Neural progenitor cell (in vitro differentiated cells): Measurements from ENCODE around the gene PPP1R16B. TPM values are rescaled to one million over a fixed set of nuclear protein-coding genes. Genes with fewer than 3 reads are reported as not detected.

Experiments used
- DNase-seq: peaks from one replicate; pipeline ENCODE4 v3.0.0-alpha.2; 2016; ENCODE audit warnings: low spot score
- H2AFZ ChIP-seq: fragments of 200-600 bp; sonication (generic); replicated peaks from 2 replicates; pipeline ENCODE4 v1.6.1; 2016; ENCODE audit warnings: antibody characterized with exemption
- H3F3A ChIP-seq: fragments of 200-600 bp; sonication (generic); 2 replicates; pipeline ENCODE4 v1.6.1; 2016; ENCODE audit warnings: antibody characterized with exemption, low read depth
- H3K27ac ChIP-seq: fragments of 200-600 bp; sonication (generic); 2 replicates; pipeline ENCODE4 v1.5.1; 2016; ENCODE audit warnings: mild to moderate bottlenecking
- H3K27me3 ChIP-seq: fragments of 200-600 bp; sonication (generic); 2 replicates; pipeline ENCODE4 v1.6.1; 2016; ENCODE audit warnings: mild to moderate bottlenecking, moderate library complexity
- H3K36me3 ChIP-seq: fragments of 200-600 bp; sonication (generic); 2 replicates; pipeline ENCODE4 v1.5.1; 2016
- H3K4me1 ChIP-seq: fragments of 200-600 bp; sonication (generic); 2 replicates; pipeline ENCODE4 v1.6.1; 2016; ENCODE audit warnings: mixed run types
- H3K4me2 ChIP-seq: fragments of 200-600 bp; sonication (generic); 2 replicates; pipeline ENCODE4 v1.6.1; 2016
- H3K4me3 ChIP-seq: fragments of 200-600 bp; sonication (generic); 2 replicates; pipeline ENCODE4 v1.5.1; 2016
- H3K79me2 ChIP-seq: fragments of 200-600 bp; sonication (generic); 2 replicates; pipeline ENCODE4 v1.6.1; 2016; ENCODE audit warnings: low read depth
- H3K9ac ChIP-seq: fragments of 200-600 bp; sonication (generic); 2 replicates; pipeline ENCODE4 v1.6.1; 2016
- H3K9me3 ChIP-seq: fragments of 200-600 bp; sonication (generic); 2 replicates; pipeline ENCODE4 v1.5.1; 2016; ENCODE audit warnings: low read depth
- H4K20me1 ChIP-seq: fragments of 200-600 bp; sonication (generic); 2 replicates; pipeline ENCODE4 v1.6.1; 2016; ENCODE audit warnings: low read depth
- H3K27ac Mint-ChIP-seq: 3 replicates; pipeline ENCODE4 v1.8.0; 2021; ENCODE audit warnings: mixed read lengths
- H3K27me3 Mint-ChIP-seq: 2 replicates; pipeline ENCODE4 v1.8.0; 2022; ENCODE audit warnings: low read depth, mild to moderate bottlenecking, inconsistent platforms, moderate library complexity, mixed read lengths; ENCODE audit not compliant: insufficient read depth
- H3K36me3 Mint-ChIP-seq: 3 replicates; pipeline ENCODE4 v1.8.0; 2021; ENCODE audit warnings: mixed read lengths
- H3K4me1 Mint-ChIP-seq: 3 replicates; pipeline ENCODE4 v1.8.0; 2021; ENCODE audit warnings: mixed read lengths
- H3K4me3 Mint-ChIP-seq: 3 replicates; pipeline ENCODE4 v1.8.0; 2021; ENCODE audit warnings: mild to moderate bottlenecking, moderate library complexity, mixed read lengths
- H3K9me3 Mint-ChIP-seq: 3 replicates; pipeline ENCODE4 v1.8.0; 2020; ENCODE audit warnings: mixed read lengths
- EZH2 ChIP-seq: fragments of 200-600 bp; sonication (generic); IDR thresholded peaks from 2 replicates; pipeline ENCODE4 v1.6.1; 2017; ENCODE audit warnings: antibody characterized with exemption, mild to moderate bottlenecking, moderate library complexity
- EZH2phosphoT487 ChIP-seq: fragments of 200-600 bp; sonication (generic); IDR thresholded peaks from 2 replicates; pipeline ENCODE4 v1.6.1; 2017; ENCODE audit warnings: antibody characterized with exemption
- total RNA-seq: library from RNA; depleted of rRNA; stranded (reverse); fragments of >200 nt; gene quantifications from 2 replicates; pipeline ENCODE4 v1.2.3, GENCODE V29; 2015; ENCODE audit warnings: low replicate concordance
- TF ChIP-seq, protein P1 (sequence below): fragments of 200-600 bp; sonication (generic); IDR thresholded peaks from 2 replicates; pipeline ENCODE4 v1.5.1; 2017; ENCODE audit warnings: antibody characterized with exemption, mild to moderate bottlenecking

PPP1R16B gene
- total RNA-seq, 1 donor from 2014 or later, result 0.95 TPM

DNA sequence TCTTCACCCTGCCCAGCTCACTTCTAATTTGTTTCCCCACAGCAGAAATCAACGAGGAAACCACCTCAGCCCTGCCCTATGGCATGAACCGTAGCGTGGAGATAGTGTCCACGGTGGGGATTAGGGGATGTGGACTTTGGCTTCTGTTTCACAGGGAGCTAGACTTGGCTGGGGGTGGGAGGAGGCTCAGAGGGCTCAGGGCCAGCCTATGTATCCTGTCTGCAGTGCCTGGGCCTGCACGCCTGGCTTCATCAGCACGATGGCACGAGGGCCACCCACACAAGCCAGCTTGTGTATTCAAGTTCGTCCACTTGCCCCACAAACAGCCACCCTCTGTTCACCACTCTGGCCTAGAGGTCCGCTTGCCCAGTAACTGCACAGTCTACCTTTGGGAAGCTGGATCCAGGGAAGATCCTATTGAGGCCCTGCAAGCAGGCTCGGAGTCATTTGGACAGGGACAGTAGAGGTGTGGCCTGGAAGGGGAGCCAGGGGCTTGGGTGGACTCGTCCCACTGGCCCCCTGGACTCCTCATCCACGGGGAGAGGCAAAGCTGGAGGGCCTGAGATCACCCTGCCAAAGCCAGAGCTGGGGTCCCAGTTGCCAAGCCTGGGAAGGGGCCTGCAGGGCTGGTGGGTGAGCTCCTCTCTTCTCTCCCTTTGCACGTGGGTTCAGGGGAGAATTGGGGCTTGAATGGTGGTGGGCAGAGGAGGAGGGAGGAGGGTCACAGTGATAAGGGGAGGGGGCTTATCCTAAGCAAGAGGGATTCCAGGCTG, 82.7 kb downstream of the PPP1R16B start:
- no peak overlapping the region for H3K4me2 ChIP-seq
- Mint-ChIP-seq H3K27me3 (peaks cover 2% of the 10 kb centered on the region), H3K36me3 (no peaks in the 10 kb centered on the region), H3K9me3 (no peaks in the 10 kb centered on the region), H3K4me3 (no peak overlapping the region), H3K4me1 (peaks cover 2% of the 10 kb centered on the region), H3K27ac (no peak overlapping the region)
- no peaks in the 10 kb centered on the region for H3K27me3 ChIP-seq
- H3K9me3 ChIP-seq, result no peaks in the 10 kb centered on the region
- H3K4me3 ChIP-seq, result no peak overlapping the region
- H3F3A ChIP-seq, result no peaks in the 10 kb centered on the region
- no peaks in the 10 kb centered on the region for H3K79me2 ChIP-seq
- H3K36me3 ChIP-seq, result no peaks in the 10 kb centered on the region
- DNase-seq, result no peak
- H2AFZ ChIP-seq, result no peak overlapping the region
- H4K20me1 ChIP-seq, result peaks cover 5% of the 10 kb centered on the region
- H3K27ac ChIP-seq, result no peak overlapping the region
- TF ChIP-seq, protein P1, sequence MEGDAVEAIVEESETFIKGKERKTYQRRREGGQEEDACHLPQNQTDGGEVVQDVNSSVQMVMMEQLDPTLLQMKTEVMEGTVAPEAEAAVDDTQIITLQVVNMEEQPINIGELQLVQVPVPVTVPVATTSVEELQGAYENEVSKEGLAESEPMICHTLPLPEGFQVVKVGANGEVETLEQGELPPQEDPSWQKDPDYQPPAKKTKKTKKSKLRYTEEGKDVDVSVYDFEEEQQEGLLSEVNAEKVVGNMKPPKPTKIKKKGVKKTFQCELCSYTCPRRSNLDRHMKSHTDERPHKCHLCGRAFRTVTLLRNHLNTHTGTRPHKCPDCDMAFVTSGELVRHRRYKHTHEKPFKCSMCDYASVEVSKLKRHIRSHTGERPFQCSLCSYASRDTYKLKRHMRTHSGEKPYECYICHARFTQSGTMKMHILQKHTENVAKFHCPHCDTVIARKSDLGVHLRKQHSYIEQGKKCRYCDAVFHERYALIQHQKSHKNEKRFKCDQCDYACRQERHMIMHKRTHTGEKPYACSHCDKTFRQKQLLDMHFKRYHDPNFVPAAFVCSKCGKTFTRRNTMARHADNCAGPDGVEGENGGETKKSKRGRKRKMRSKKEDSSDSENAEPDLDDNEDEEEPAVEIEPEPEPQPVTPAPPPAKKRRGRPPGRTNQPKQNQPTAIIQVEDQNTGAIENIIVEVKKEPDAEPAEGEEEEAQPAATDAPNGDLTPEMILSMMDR, result no peak
- no peak for TF ChIP-seq EZH2phosphoT487
- no peak for TF ChIP-seq EZH2
- H3K4me1 ChIP-seq, result no peaks in the 10 kb centered on the region
- H3K9ac ChIP-seq, result no peak overlapping the region

DNA sequence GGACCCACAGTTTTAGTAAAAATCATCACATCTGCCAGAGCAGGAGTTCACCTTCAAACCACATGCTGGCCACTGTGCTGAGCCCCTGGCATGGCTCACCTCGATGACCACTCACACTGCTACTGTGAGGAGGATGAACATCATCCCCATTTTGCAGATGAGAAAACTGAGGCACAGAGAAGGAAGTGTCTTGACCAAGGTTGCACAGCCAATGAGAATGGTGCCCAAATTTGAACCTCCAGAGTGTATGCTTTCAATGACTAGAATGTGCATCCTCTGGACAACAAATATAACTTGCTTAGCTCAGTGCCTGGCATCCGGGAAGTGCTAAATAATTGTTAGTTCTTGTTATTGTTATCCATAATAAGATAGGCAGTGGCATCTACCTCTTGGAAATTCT, 83.6 kb downstream of the PPP1R16B start:
- Histone ChIP-seq H3K9ac (no peak overlapping the region), H3K36me3 (no peaks in the 10 kb centered on the region), H3K79me2 (no peaks in the 10 kb centered on the region), H3K4me1 (no peaks in the 10 kb centered on the region), H3K27ac (no peak overlapping the region), H3K9me3 (no peaks in the 10 kb centered on the region), H3K27me3 (peaks cover 2% of the 10 kb centered on the region), H2AFZ (no peak overlapping the region), H3K4me2 (no peak overlapping the region), H3F3A (no peaks in the 10 kb centered on the region), H4K20me1 (no peaks in the 10 kb centered on the region), H3K4me3 (no peak overlapping the region)
- Mint-ChIP-seq H3K27me3 (peaks cover 2% of the 10 kb centered on the region), H3K36me3 (no peaks in the 10 kb centered on the region), H3K27ac (no peak overlapping the region), H3K4me3 (no peak overlapping the region), H3K4me1 (peaks cover 3% of the 10 kb centered on the region), H3K9me3 (no peaks in the 10 kb centered on the region)
- TF ChIP-seq, protein P1, result no peak
- no peak for TF ChIP-seq EZH2
- no peak for TF ChIP-seq EZH2phosphoT487
- no peak for DNase-seq

DNA sequence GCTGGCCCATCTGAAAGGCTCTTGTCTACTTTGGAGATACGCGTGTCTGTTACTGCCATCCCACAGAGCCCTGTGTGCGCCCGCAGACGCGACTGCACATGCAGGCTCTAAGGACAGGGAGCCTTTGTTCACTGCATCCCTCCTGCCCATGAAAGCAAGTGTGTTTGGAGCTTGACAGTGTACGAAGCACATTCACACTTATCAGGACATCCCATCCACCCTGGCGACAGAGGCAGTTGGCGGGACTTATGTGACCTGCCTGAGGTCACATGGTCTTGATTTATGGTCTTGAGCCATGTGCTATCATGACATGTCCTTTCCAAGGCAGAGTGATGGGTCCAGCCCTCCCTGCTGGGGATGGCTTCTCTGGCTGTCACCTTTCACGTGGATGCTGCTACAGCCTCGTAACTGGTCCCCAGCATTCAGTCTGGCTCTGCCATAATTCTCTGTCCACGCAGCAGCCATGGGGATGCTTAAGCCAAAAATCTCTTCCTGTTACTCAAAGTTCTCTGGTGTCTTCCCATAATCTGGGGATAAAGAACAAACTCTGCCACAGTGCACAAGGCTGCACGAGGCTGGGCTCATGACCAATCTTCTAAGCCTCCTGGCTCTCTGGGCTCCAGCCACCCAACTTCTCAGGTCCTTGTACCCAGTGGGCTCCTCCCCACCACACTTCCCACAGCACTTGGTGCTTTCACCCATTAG, 84.4 kb downstream of the PPP1R16B start:
- no peaks in the 10 kb centered on the region for H3K79me2 ChIP-seq
- H3K4me1 ChIP-seq, result no peaks in the 10 kb centered on the region
- TF ChIP-seq EZH2, result no peak
- TF ChIP-seq EZH2phosphoT487, result no peak
- TF ChIP-seq, protein P1, result no peak
- Mint-ChIP-seq H3K27me3 (peaks cover 8% of the 10 kb centered on the region), H3K36me3 (no peaks in the 10 kb centered on the region), H3K4me1 (peaks cover 9% of the 10 kb centered on the region), H3K4me3 (no peak overlapping the region), H3K27ac (no peak overlapping the region), H3K9me3 (no peaks in the 10 kb centered on the region)
- no peak overlapping the region for H3K4me3 ChIP-seq
- no peaks in the 10 kb centered on the region for H3K9me3 ChIP-seq
- H4K20me1 ChIP-seq, result no peaks in the 10 kb centered on the region
- H2AFZ ChIP-seq, result no peak overlapping the region
- H3K27ac ChIP-seq, result no peak overlapping the region
- DNase-seq, result no peak
- peaks cover 10% of the 10 kb centered on the region for H3K27me3 ChIP-seq
- no peaks in the 10 kb centered on the region for H3F3A ChIP-seq
- H3K36me3 ChIP-seq, result no peaks in the 10 kb centered on the region
- no peak overlapping the region for H3K9ac ChIP-seq
- no peak overlapping the region for H3K4me2 ChIP-seq
